ENCODE results near the gene UBE2D2. TPM values are rescaled to one million over a fixed set of nuclear protein-coding genes. Genes with fewer than 3 reads are reported as not detected.

UBE2D2 gene
- polyA plus RNA-seq, 3 donors = 41.2 to 167 (median 133) TPM

GRCh38 chr5:139633295-139634027 lies 72.3 kb downstream of the UBE2D2 start:
- Histone ChIP-seq H3K27me3 (ENCODE audit: control insufficient read depth in 2 of 2, insufficient read depth in 2 of 2, low read length in 2 of 2) (peaks cover 0 to 9% of the 10 kb centered on the region in 2 donors), H3K36me3 (replicated peaks in 1 of 2; ENCODE audit: control insufficient read depth in 1 of 2, insufficient read depth in 2 of 2, low read length in 2 of 2) (peaks cover 12 to 28% of the 10 kb centered on the region in 2 donors), H2AFZ (ENCODE audit: insufficient read depth, low read depth, low read length, poor library complexity, severe bottlenecking) (no peak overlapping the region), H3K27ac (ENCODE audit: low read depth in 1 of 2, low read length in 2 of 2) (no peak overlapping the region), H3K9me3 (replicated peaks in 1 of 2; ENCODE audit: control insufficient read depth in 1 of 2, insufficient read depth in 1 of 2, low read length in 2 of 2) (no peaks in the 10 kb centered on the region), H4K20me1 (ENCODE audit: insufficient read depth, low read length) (peaks cover 42% of the 10 kb centered on the region), H3K9ac (ENCODE audit: insufficient read depth, low read length, poor library complexity, severe bottlenecking) (no peak overlapping the region), H3K4me2 (replicated peaks; ENCODE audit: extremely low read depth, low read length, poor library complexity, severe bottlenecking) (no peak overlapping the region), H3K4me1 (ENCODE audit: control insufficient read depth in 1 of 2, insufficient read depth in 2 of 2, low read length in 2 of 2) (peaks cover 31 to 36% of the 10 kb centered on the region in 2 donors), H3K4me3 (replicated peaks in 1 of 3; ENCODE audit: low read depth in 2 of 3, low read length in 3 of 3) (no peak overlapping the region), H3K79me2 (ENCODE audit: insufficient read depth, low read length) (no peaks in the 10 kb centered on the region)
- H3K4me3 Mint-ChIP-seq = peak overlapping the region in 1 of 2 donors; percentile 4
- H3K4me1 Mint-ChIP-seq = peaks cover 32% of the 10 kb centered on the region
- peak; percentile 68 to 78 (median 74) for DNase-seq
- TF ChIP-seq CTCF (IDR thresholded peaks at IDR 0.05) = peak; percentile 91
- peaks cover 30 to 36% of the 10 kb centered on the region in 2 donors for H3K36me3 Mint-ChIP-seq
- 7% methylated on average over 5 of the region's 6 CpGs for WGBS (ENCODE audit: insufficient coverage)
- intact Hi-C loops (cut with micrococcal nuclease) = loop anchor here (1.0 to 5.0 kb wide), 4 partner anchors 57 to 334 kb away; no protein-coding TSS in a partner anchor
- peaks cover 9 to 22% (median 14%) of the 10 kb centered on the region in 3 donors for H3K27me3 Mint-ChIP-seq (ENCODE audit: low read depth in 3 of 3)
- H3K27ac Mint-ChIP-seq = peak overlapping the region in 3 of 7 donors; percentile 37 to 66 (median 39)
- no peaks in the 10 kb centered on the region for H3K9me3 Mint-ChIP-seq

GRCh38 chr5:139634028-139634325 lies 72.8 kb downstream of the UBE2D2 start:
- DNase-seq = no peak
- no peak overlapping the region for H3K4me3 ChIP-seq (replicated peaks in 1 of 3; ENCODE audit: low read depth in 2 of 3, low read length in 3 of 3)
- intact Hi-C loops (cut with micrococcal nuclease) = loop anchor here in 1 of 2 donors (5.0 kb wide), 1 partner anchor 333 kb away; no protein-coding TSS in a partner anchor
- peaks cover 36% of the 10 kb centered on the region for H3K4me1 Mint-ChIP-seq
- peaks cover 0 to 12% of the 10 kb centered on the region in 2 donors for H3K27me3 ChIP-seq (ENCODE audit: control insufficient read depth in 2 of 2, insufficient read depth in 2 of 2, low read length in 2 of 2)
- no peak overlapping the region for H3K9ac ChIP-seq (ENCODE audit: insufficient read depth, low read length, poor library complexity, severe bottlenecking)
- H3K9me3 ChIP-seq (replicated peaks in 1 of 2; ENCODE audit: control insufficient read depth in 1 of 2, insufficient read depth in 1 of 2, low read length in 2 of 2) = no peaks in the 10 kb centered on the region
- H3K27ac ChIP-seq (ENCODE audit: low read depth in 1 of 2, low read length in 2 of 2) = no peak overlapping the region
- H2AFZ ChIP-seq (ENCODE audit: insufficient read depth, low read depth, low read length, poor library complexity, severe bottlenecking) = no peak overlapping the region
- H3K79me2 ChIP-seq (ENCODE audit: insufficient read depth, low read length) = no peaks in the 10 kb centered on the region
- peaks cover 47% of the 10 kb centered on the region for H4K20me1 ChIP-seq (ENCODE audit: insufficient read depth, low read length)
- H3K9me3 Mint-ChIP-seq = no peaks in the 10 kb centered on the region
- H3K4me2 ChIP-seq (replicated peaks; ENCODE audit: extremely low read depth, low read length, poor library complexity, severe bottlenecking) = no peak overlapping the region
- H3K4me3 Mint-ChIP-seq = no peak overlapping the region
- H3K27me3 Mint-ChIP-seq (ENCODE audit: low read depth in 3 of 3) = peaks cover 12 to 27% (median 18%) of the 10 kb centered on the region in 3 donors
- H3K4me1 ChIP-seq (ENCODE audit: control insufficient read depth in 1 of 2, insufficient read depth in 2 of 2, low read length in 2 of 2) = peaks cover 34 to 42% of the 10 kb centered on the region in 2 donors
- TF ChIP-seq CTCF (IDR thresholded peaks at IDR 0.05) = no peak
- peaks cover 27 to 33% of the 10 kb centered on the region in 2 donors for H3K36me3 Mint-ChIP-seq
- H3K27ac Mint-ChIP-seq = no peak overlapping the region
- peaks cover 8 to 22% of the 10 kb centered on the region in 2 donors for H3K36me3 ChIP-seq (replicated peaks in 1 of 2; ENCODE audit: control insufficient read depth in 1 of 2, insufficient read depth in 2 of 2, low read length in 2 of 2)
- no CpG with 5 or more reads among the region's 2 CpGs for WGBS (ENCODE audit: insufficient coverage)

All from CD14-positive monocyte (primary cell).